HG02938 (cell line): Measurements from ENCODE around the gene NCOR2.

Experiments
- ATAC-seq: cut with Tn5 transposase; IDR thresholded peaks from one replicate; pipeline ENCODE4 v1.9.1; 2021; ENCODE audit warnings: mild to moderate bottlenecking, moderate library complexity; ENCODE audit not compliant: unreplicated experiment

The NCOR2 gene

DNA sequence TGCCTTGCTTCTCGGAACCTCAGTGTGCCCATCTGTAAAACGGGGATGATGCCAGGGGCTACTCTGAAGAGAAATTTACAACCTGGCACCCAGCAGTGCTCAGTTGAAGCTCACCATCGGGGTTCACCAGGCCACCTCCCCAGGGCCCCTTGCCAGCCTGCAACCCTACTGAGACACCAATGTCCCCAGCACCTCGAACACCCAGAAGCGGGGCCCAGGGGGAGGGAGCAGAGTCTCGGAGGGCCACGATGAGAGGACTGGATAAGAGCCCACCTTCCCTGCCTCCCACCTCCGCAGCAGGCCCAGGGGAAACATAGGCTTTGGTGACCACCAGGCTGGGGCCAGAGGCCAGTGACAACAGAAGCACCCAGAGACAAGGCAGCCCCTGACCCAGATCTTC lies 22.4 kb downstream of the NCOR2 start:
- ATAC-seq, result no peak

- no peak for ATAC-seq
Measured at GRCh38 chr12:124544311-124544970, 23.0 kb downstream of the NCOR2 start.

DNA sequence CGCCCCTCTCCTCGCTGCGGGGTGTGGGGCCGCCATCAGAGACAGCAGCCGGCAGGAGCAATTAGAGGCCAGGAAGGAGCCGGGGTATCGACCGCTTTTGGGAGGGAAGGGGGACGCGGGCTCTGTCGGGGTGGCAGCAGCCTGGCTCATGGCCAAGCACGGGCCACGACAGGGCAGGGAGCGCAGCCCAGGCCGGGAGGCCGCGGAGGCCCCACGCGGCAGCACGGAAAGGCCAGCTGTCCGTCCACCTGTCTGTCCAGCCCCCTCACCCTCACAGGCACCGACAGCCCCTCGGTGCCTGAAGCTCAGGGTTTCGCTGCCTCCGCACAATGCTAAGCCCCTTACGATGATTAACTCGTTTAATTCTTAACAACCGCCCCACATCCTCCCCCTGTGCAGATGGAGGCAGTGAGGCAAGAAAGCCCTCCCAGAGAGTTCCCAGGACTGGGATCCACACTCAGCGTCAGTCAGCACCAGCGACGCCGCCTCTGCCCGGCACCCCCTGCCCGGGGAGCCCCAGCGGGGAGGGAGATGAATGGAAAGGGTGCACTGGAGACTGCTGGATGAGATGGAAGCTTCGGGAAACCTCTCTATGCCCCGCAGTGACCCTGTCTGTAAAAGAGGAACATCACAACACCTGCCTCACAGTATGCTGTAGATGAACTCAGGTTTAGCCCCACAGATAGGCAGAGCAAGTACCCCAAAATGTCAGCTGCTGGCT lies 23.7 kb downstream of the NCOR2 start:
- no peak for ATAC-seq

GRCh38 chr12:124543052-124543589 lies 24.3 kb downstream of the NCOR2 start:
- no peak for ATAC-seq

- ATAC-seq, result no peak
Measured at GRCh38 chr12:124542021-124542949, 25.1 kb downstream of the NCOR2 start.

DNA sequence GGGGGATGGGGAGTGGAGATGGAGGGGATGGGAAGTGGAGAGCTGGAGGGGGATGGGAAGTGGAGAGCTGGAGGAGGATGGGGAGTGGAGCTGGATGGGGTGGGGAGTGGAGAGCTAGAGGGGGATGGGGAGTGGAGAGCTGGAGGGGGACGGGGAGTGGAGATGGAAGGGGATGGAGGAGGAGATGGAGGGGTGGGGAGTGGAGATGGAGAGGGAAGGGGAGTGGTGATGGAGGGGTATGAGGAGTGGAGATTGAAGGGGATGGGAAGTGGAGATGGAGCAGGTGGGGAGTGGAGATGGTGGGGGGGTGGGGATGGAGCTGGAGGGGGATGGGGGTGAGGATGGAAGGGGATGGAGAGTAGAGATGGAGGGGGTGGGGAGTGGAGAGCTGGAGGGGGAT lies 26.1 kb downstream of the NCOR2 start:
- ATAC-seq, result no peak

GRCh38 chr12:124539084-124540041 lies 28.0 kb downstream of the NCOR2 start:
- no peak for ATAC-seq

GRCh38 chr12:124538194-124539082 lies 29.0 kb downstream of the NCOR2 start:
- ATAC-seq, result no peak

DNA sequence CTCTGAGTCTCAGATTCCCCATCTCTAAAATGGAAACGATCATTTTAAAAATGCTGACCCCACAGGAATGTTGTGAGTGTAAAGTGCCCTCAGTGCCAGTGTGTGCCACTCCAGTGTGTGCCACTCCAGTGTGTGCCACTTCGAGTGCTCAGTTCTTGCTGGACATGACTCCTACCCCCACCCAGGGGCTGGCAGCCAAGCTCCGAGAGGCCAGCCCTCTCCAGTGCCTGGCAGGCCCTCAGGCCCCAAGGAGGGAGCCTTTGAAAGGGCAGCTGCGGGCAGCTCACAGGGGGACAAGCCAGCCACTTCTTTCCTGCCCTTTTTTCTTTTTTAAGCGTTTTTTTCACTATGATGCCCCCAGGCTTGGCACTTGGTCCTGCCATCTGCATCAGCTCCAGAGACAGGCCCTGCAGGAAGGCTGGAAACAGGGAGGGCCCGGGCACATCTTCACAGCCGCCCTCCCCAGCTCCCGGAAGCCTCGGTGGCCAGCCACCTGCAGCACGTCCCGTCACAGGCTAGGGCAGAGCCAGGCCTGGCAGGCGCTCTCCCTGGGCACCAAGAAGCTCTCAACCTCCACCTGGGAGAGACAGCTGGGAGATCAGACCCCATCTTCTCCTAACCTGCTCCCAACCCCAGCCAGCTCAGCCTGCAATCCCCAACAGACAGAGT lies 29.8 kb downstream of the NCOR2 start:
- no peak for ATAC-seq

GRCh38 chr12:124536641-124537040 lies 30.8 kb downstream of the NCOR2 start:
- ATAC-seq, result no peak

DNA sequence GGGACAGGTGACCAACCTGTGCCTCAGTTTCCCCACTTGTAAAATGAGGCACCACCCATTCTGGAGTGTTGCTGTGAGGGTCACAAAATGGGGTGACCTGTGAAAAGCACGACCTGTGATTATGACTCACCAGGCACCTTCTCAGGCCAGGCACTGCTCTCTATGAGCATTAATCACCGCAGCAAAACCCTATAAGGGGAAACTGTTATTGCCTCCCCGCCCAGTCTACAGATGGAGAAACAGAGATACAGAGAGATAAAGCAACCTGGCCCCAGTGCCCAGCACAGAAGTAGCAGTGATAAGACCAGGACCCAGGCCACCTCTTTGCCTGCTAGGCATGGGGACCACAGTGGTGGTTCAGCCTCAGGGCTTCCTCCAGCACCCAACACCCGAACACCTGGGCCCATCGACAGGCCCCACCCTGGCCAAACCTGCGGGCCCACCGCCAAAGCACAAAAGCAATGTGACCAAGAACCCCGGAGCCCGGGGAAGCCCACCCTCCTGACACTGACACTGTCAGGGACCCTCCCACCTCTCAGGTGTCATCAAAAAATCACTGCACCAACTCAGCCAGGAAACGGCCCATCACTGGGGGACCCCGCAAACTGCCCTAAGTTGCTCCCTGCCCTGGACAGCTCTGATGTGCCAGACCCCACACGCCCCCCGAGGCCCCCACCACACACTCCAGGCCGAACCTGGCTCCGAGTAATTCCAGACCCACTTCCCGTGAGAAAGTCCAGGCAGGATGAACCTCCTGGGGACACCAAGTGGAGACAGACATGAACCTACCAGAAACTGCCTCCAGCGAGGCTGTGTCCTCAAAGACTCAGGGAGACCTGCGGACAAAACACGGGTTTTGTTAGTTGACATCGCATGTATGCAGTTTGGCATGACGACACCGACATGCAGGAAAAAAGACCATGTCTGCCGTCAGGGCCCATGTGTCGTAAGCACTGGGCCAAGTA lies 32.4 kb downstream of the NCOR2 start:
- no peak for ATAC-seq

- no peak for ATAC-seq
Measured at GRCh38 chr12:124533456-124533855, 34.0 kb downstream of the NCOR2 start.

GRCh38 chr12:124532967-124533366 lies 34.4 kb downstream of the NCOR2 start:
- ATAC-seq, result no peak

DNA sequence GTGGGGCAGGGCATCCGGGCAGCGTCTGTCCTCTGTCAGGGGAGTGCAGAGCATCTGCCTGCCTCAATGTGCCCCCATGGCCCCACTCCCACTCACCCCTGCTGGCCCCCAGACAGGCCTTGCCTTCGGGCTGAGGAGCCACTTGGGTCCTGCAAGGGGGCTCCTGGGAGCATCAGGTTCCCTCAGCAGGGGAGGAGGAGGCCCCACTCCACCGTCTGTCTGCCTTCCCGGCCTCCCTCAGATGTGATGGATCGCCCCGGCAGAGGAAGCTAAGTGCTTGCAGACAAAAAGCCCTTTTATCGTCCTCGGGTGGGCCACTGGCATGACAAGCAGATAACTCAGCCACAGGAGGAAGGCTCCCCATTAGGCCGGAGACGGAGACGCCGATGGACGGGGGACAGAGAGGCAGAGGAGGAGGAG lies 35.1 kb downstream of the NCOR2 start:
- ATAC-seq, result no peak

- ATAC-seq, result no peak
Measured at GRCh38 chr12:124531906-124532305, 35.5 kb downstream of the NCOR2 start.

DNA sequence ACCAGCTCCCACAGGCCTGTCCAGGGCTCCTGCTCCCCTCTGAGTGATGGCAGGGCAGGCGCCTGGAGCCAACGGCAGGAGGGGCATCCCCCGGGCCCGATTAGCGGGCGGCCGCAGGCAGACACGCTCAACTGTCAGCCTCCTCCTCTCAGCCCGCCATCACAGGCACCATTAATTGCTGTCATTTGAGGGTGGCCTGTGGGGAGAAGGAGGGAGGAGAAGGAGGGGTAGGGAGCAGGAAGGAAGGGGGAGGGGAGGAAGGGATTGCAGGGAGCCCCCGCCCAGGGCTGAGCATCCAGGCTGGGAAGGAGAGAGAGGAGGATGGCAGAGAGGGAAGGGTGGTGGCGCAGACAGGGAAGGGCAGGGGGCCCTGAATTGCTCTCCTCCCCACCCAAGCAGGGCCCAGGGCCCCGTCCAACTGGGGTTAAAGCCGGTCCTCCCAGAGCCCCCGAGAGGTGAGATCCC lies 36.1 kb downstream of the NCOR2 start:
- ATAC-seq, result no peak

GRCh38 chr12:124530637-124531263 lies 36.7 kb downstream of the NCOR2 start:
- no peak for ATAC-seq
